CD4-positive, alpha-beta T cell (primary cell): ENCODE data around the gene PEX10. TPM values are rescaled to one million over a fixed set of nuclear protein-coding genes. Genes with fewer than 3 reads are reported as not detected.

ENCODE experiments used
- ATAC-seq: fragments of 200-7000 bp; cut with Tn5 transposase; one replicate; pipeline ENCODE4 v1.10.0; 2022; ENCODE audit warnings: mild to moderate bottlenecking; ENCODE audit not compliant: poor library complexity
- CTCF ChIA-PET: fragments of 350-600 bp; sonication (Branson Sonifier 250); formaldehyde crosslinking; loops from one replicate; lab custom pipeline; 2021; ENCODE audit warnings: antibody characterized with exemption, inconsistent platforms; lab: Charles Lee
- POLR2A ChIA-PET: fragments of 350-600 bp; sonication (Branson Sonifier 250); formaldehyde crosslinking; loops from one replicate; lab custom pipeline; 2021; ENCODE audit warnings: antibody characterized with exemption, inconsistent platforms; lab: Charles Lee
- DNase-seq, 14 experiments: peaks; one replicate each; pipeline ENCODE4 v3.0.0-alpha.2; 2013 to 2020; ENCODE audit warnings: mixed read lengths in 2 of 14
- H3K27ac ChIP-seq, 2 donors: one replicate each; pipeline versions ENCODE4 v1.5.1 to v1.7.0; 2013; ENCODE audit warnings: low read length in 2 of 2, low read depth in 1 of 2, mild to moderate bottlenecking in 1 of 2
- H3K27me3 ChIP-seq, 2 experiments: 1 replicate in 1 of 2; 2 replicates in 1 of 2; pipeline versions ENCODE4 v1.6.1 to v1.7.0; 2013; ENCODE audit warnings: low read length in 2 of 2, control low read depth in 1 of 2, mild to moderate bottlenecking in 1 of 2, moderate library complexity in 1 of 2; ENCODE audit not compliant: insufficient read depth in 2 of 2, control insufficient read depth in 1 of 2
- H3K36me3 ChIP-seq: one replicate; pipeline ENCODE4 v1.6.1; 2013; ENCODE audit warnings: low read length, control low read depth; ENCODE audit not compliant: insufficient read depth
- H3K4me1 ChIP-seq: one replicate; pipeline ENCODE4 v1.6.1; 2013; ENCODE audit warnings: low read length, control low read depth; ENCODE audit not compliant: insufficient read depth
- H3K4me3 ChIP-seq: one replicate; pipeline ENCODE4 v1.5.1; 2013; ENCODE audit warnings: mild to moderate bottlenecking, low read length, moderate library complexity
- H3K9me3 ChIP-seq, 2 experiments: 1 replicate in 1 of 2; 2 replicates in 1 of 2; pipeline versions ENCODE4 v1.6.1 to v1.7.0; 2013; ENCODE audit warnings: low read length in 2 of 2, mild to moderate bottlenecking in 2 of 2, control low read depth in 1 of 2, moderate library complexity in 1 of 2; ENCODE audit not compliant: control insufficient read depth in 1 of 2, insufficient read depth in 1 of 2
- H3K27ac Mint-ChIP-seq: one replicate; pipeline ENCODE4 v1.8.0; 2020; ENCODE audit warnings: mixed read lengths
- H3K27me3 Mint-ChIP-seq: one replicate; pipeline ENCODE4 v1.8.0; 2021; ENCODE audit warnings: mixed read lengths
- H3K36me3 Mint-ChIP-seq: one replicate; pipeline ENCODE4 v1.8.0; 2021; ENCODE audit warnings: low read depth, mixed read lengths
- H3K4me1 Mint-ChIP-seq: one replicate; pipeline ENCODE4 v1.8.0; 2021; ENCODE audit warnings: low read depth, mixed read lengths
- H3K4me3 Mint-ChIP-seq: one replicate; pipeline ENCODE4 v1.8.0; 2020; ENCODE audit warnings: mild to moderate bottlenecking, mixed read lengths
- H3K9me3 Mint-ChIP-seq: one replicate; pipeline ENCODE4 v1.8.0; 2020; ENCODE audit warnings: mixed read lengths
- intact Hi-C, 2 experiments: fragments of 100-400 bp; cut with DNase I in 1 of 2; cut with micrococcal nuclease in 1 of 2; formaldehyde crosslinking; loops; one replicate each; pipeline versions ENCODE4 v1.15.1 to v1.9.0; 2023 to 2025; cut with DNase I, micrococcal nuclease
- total RNA-seq, 174 experiments: library from RNA in 2 of 174; stranded (reverse) in 2 of 174; gene quantifications; one replicate each; pipeline ENCODE4 v1.2.3 and lab custom pipeline; 2021 to 2026
- TF ChIP-seq, protein P1 (sequence below): fragments of 200-600 bp; IDR thresholded peaks from one replicate; pipeline ENCODE4 v1.8.0; 2022; ENCODE audit warnings: antibody characterized with exemption, mild to moderate bottlenecking

The PEX10 gene
- total RNA-seq, 2 experiments from 2014 or later = 12.0 to 12.5 TPM

DNA sequence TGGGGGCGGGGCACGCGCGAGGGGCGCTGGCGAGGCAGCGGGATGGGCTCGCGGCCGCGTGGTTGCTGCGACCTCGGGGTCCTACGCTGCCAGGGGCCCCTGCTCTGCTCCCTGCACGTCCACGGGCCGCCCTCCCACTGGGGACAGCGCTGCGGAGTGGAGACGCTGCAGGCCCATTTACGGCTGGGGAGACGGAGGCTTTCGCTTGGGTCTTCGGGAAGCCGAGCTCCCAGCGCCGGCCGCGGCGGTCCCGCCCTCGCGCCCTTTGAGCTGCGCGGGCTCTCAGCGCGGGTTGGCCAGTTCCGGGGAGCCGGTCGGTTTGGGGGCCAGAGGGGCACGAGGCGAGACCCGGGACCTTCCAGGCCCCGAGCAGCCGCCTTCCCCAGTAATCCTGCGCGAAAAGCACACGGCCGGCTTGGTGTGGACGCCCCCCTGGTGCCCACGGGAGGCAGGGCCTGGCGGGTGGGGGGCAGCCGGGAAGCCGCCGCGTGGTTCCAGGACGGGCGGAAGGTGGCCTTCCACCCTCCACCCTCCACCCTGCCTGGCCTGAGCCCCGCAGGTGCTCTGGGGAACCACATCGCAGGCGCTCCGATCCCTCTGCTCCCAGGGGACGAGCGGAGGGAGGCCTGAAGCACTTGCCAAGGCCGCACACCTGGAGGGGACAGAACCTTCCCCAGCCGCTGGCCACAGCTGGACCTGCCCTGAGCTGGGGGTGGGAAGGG lies 570 bp upstream of the PEX10 start:
- POLR2A ChIA-PET = interaction anchor here (0.6 to 2.2 kb wide), 11 partner anchors 22 to 373 kb away, joined by 3 to 20 read pairs (median 4); partner anchors contain the start of genes MORN1, PANK4, RER1 and TNFRSF14
- DNase-seq = no peak
- H3K9me3 Mint-ChIP-seq = no peaks in the 10 kb centered on the region

GRCh38 chr1:2411801-2412394 lies 466 bp downstream of the PEX10 start:
- Histone ChIP-seq H3K27ac (peak overlapping the region; percentile 69 to 72), H3K4me3 (peak overlapping the region; percentile 67), H3K4me1 (peaks cover 49% of the 10 kb centered on the region), H3K27me3 (no peaks in the 10 kb centered on the region), H3K36me3 (peaks cover 16% of the 10 kb centered on the region), H3K9me3 (no peaks in the 10 kb centered on the region)
- H3K36me3 Mint-ChIP-seq = peaks cover 33% of the 10 kb centered on the region
- H3K4me1 Mint-ChIP-seq = peaks cover 27% of the 10 kb centered on the region
- peak in 1 of 14 experiments; percentile 12 for DNase-seq
- CTCF ChIA-PET = no interaction called here
- intact Hi-C loops = loop anchor here (1.0 to 10.0 kb wide), 6 partner anchors 21 to 1013 kb away; partner anchors contain the start of genes PANK4 (in 2 of the 2), MORN1 (in 1 of the 2), PRXL2B (in 1 of the 2) and RER1 (in 1 of the 2)
- no peak for ATAC-seq
- no peaks in the 10 kb centered on the region for H3K9me3 Mint-ChIP-seq
- TF ChIP-seq, protein P1, sequence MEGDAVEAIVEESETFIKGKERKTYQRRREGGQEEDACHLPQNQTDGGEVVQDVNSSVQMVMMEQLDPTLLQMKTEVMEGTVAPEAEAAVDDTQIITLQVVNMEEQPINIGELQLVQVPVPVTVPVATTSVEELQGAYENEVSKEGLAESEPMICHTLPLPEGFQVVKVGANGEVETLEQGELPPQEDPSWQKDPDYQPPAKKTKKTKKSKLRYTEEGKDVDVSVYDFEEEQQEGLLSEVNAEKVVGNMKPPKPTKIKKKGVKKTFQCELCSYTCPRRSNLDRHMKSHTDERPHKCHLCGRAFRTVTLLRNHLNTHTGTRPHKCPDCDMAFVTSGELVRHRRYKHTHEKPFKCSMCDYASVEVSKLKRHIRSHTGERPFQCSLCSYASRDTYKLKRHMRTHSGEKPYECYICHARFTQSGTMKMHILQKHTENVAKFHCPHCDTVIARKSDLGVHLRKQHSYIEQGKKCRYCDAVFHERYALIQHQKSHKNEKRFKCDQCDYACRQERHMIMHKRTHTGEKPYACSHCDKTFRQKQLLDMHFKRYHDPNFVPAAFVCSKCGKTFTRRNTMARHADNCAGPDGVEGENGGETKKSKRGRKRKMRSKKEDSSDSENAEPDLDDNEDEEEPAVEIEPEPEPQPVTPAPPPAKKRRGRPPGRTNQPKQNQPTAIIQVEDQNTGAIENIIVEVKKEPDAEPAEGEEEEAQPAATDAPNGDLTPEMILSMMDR = no peak
- H3K27ac Mint-ChIP-seq = peak overlapping the region; percentile 87
- H3K27me3 Mint-ChIP-seq = no peaks in the 10 kb centered on the region
- POLR2A ChIA-PET = interaction anchor here (1.2 to 2.2 kb wide), 3 partner anchors 21 to 213 kb away, joined by 3 to 9 read pairs (median 7); partner anchors contain the start of genes MORN1, PANK4 and RER1
- peak overlapping the region; percentile 93 for H3K4me3 Mint-ChIP-seq

More for the DNA sequence above, 570 bp upstream of the PEX10 start:
- intact Hi-C loops = loop anchor here (1.0 to 10.0 kb wide), 6 partner anchors 22 to 1012 kb away; partner anchors contain the start of genes PANK4 (in 2 of the 2), MORN1 (in 1 of the 2), PRXL2B (in 1 of the 2) and RER1 (in 1 of the 2)
- Mint-ChIP-seq H3K4me1 (peaks cover 32% of the 10 kb centered on the region), H3K36me3 (peaks cover 26% of the 10 kb centered on the region), H3K27me3 (no peaks in the 10 kb centered on the region), H3K27ac (peak overlapping the region; percentile 87), H3K4me3 (peak overlapping the region; percentile 94)
- H3K27me3 ChIP-seq = no peaks in the 10 kb centered on the region
- peaks cover 0 to 5% of the 10 kb centered on the region in 2 experiments for H3K9me3 ChIP-seq
- H3K4me3 ChIP-seq = peak overlapping the region; percentile 58
- ATAC-seq = peak; percentile 21
- peak overlapping the region; percentile 55 to 69 for H3K27ac ChIP-seq
- TF ChIP-seq, protein P1 = no peak
- H3K4me1 ChIP-seq = peaks cover 60% of the 10 kb centered on the region
- peaks cover 10% of the 10 kb centered on the region for H3K36me3 ChIP-seq
- CTCF ChIA-PET = interaction anchor here (1.1 to 1.6 kb wide), 4 partner anchors 31 to 374 kb away, joined by 3 to 7 read pairs (median 4); no protein-coding TSS in a partner anchor

- Histone ChIP-seq H3K27ac (no peak overlapping the region), H3K36me3 (peaks cover 35% of the 10 kb centered on the region), H3K27me3 (no peaks in the 10 kb centered on the region), H3K9me3 (no peaks in the 10 kb centered on the region), H3K4me1 (peaks cover 28% of the 10 kb centered on the region), H3K4me3 (no peak overlapping the region)
- CTCF ChIA-PET = no interaction called here
- Mint-ChIP-seq H3K27me3 (no peaks in the 10 kb centered on the region), H3K4me1 (peaks cover 11% of the 10 kb centered on the region), H3K36me3 (peaks cover 46% of the 10 kb centered on the region), H3K4me3 (no peak overlapping the region), H3K9me3 (no peaks in the 10 kb centered on the region), H3K27ac (peak overlapping the region; percentile 87)
- intact Hi-C loops = loop anchor here (5.0 to 10.0 kb wide), 2 partner anchors 233 to 1015 kb away; no protein-coding TSS in a partner anchor
- POLR2A ChIA-PET = interaction anchor here (0.7 kb wide), 1 partner anchor 18 kb away, joined by 3 read pairs; the partner anchor contains the start of genes MORN1 and RER1
- TF ChIP-seq, protein P1 = no peak
- ATAC-seq (no peak), DNase-seq (no peak)
Observed at GRCh38 chr1:2409745-2410144, 2.6 kb downstream of the PEX10 start.
